ENCODE data around the gene MAP3K13.

- TF ChIP-seq CTCF (IDR thresholded peaks at IDR 0.05; ENCODE audit: low read depth, low read length) (no peak), EZH2phosphoT487 (IDR thresholded peaks at IDR 0.05; ENCODE audit: low read depth) (no peak)
These were observed 97.4 kb downstream of the MAP3K13 start for GRCh38 chr3:185460309-185460708.
